GM23338 (cell line): Measurements from ENCODE around the gene BAD.
A peak's percentile ranks its signal among the peaks of the same experiment; 100 is the strongest.

Source experiments
- CREB1 ChIP-seq: fragments of 250-450 bp; sonication (Bioruptor Pico); IDR thresholded peaks from 2 replicates; pipeline ENCODE4 v1.5.0; 2020; ENCODE audit warnings: low read depth, mild to moderate bottlenecking, moderate library complexity
- ETS1 ChIP-seq: IDR thresholded peaks from 2 replicates; pipeline ENCODE4 v1.6.1; 2016; ENCODE audit warnings: antibody characterized with exemption
- EZH2 ChIP-seq: fragments of 200-600 bp; sonication (generic); IDR thresholded peaks from one replicate; pipeline ENCODE4 v1.8.0; 2017; ENCODE audit warnings: antibody characterized with exemption, mild to moderate bottlenecking, low read depth; ENCODE audit not compliant: unreplicated experiment
- EZH2phosphoT487 ChIP-seq: fragments of 200-600 bp; sonication (generic); IDR thresholded peaks from one replicate; pipeline ENCODE4 v1.8.1; 2018; ENCODE audit warnings: antibody characterized with exemption; ENCODE audit not compliant: unreplicated experiment
- JUNB ChIP-seq: IDR thresholded peaks from one replicate; pipeline ENCODE4 v1.6.1; 2016; ENCODE audit warnings: antibody characterized with exemption; ENCODE audit not compliant: unreplicated experiment
- POLR2AphosphoS5 ChIP-seq: IDR thresholded peaks from 2 replicates; pipeline ENCODE4 v1.6.1; 2016; ENCODE audit warnings: antibody characterized with exemption, low read depth
- REST ChIP-seq: IDR thresholded peaks from one replicate; pipeline ENCODE4 v1.6.1; 2018; ENCODE audit warnings: antibody characterized with exemption; ENCODE audit not compliant: unreplicated experiment
- STAT1 ChIP-seq: IDR thresholded peaks from one replicate; pipeline ENCODE4 v1.6.1; 2016; ENCODE audit warnings: antibody characterized with exemption; ENCODE audit not compliant: unreplicated experiment
- TF ChIP-seq, protein P1 (sequence below), 2 experiments: fragments of 200-600 bp in 1 of 2; sonication (generic) in 1 of 2; conservative IDR thresholded peaks; 2 replicates each; pipeline versions ENCODE4 v1.5.1 to v1.6.1; 2016 to 2017; ENCODE audit warnings: antibody characterized with exemption in 2 of 2, low read depth in 2 of 2, mild to moderate bottlenecking in 2 of 2, moderate library complexity in 1 of 2

- TF ChIP-seq EZH2phosphoT487 (no peak), REST (no peak), STAT1 (no peak), ETS1 (peak; percentile 84), POLR2AphosphoS5 (peak; percentile 85), EZH2 (no peak), CREB1 (CRISPR knock-in tag) (peak; percentile 78; the same call in 1 of the 2 replicates), JUNB (no peak)
- TF ChIP-seq, protein P1, sequence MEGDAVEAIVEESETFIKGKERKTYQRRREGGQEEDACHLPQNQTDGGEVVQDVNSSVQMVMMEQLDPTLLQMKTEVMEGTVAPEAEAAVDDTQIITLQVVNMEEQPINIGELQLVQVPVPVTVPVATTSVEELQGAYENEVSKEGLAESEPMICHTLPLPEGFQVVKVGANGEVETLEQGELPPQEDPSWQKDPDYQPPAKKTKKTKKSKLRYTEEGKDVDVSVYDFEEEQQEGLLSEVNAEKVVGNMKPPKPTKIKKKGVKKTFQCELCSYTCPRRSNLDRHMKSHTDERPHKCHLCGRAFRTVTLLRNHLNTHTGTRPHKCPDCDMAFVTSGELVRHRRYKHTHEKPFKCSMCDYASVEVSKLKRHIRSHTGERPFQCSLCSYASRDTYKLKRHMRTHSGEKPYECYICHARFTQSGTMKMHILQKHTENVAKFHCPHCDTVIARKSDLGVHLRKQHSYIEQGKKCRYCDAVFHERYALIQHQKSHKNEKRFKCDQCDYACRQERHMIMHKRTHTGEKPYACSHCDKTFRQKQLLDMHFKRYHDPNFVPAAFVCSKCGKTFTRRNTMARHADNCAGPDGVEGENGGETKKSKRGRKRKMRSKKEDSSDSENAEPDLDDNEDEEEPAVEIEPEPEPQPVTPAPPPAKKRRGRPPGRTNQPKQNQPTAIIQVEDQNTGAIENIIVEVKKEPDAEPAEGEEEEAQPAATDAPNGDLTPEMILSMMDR (conservative IDR thresholded peaks at IDR 0.05; ENCODE audit: low read depth in 2 of 2) = no peak
Observed at GRCh38 chr11:64317325-64317960, 33.0 kb upstream of the BAD start, which contains the start of gene TRMT112.
